Right forelimb (tissue), 1 donor: ENCODE data around the gene MED28.
"Not testable (repeated sequence)": the region's sequence is repeated elsewhere in the genome, so short reads cannot be mapped to it uniquely, and the experiment has no call there.

Source experiments
- DNase-seq: peaks from one replicate; pipeline ENCODE4 v3.0.0-alpha.2; 2018

MED28 gene

DNA sequence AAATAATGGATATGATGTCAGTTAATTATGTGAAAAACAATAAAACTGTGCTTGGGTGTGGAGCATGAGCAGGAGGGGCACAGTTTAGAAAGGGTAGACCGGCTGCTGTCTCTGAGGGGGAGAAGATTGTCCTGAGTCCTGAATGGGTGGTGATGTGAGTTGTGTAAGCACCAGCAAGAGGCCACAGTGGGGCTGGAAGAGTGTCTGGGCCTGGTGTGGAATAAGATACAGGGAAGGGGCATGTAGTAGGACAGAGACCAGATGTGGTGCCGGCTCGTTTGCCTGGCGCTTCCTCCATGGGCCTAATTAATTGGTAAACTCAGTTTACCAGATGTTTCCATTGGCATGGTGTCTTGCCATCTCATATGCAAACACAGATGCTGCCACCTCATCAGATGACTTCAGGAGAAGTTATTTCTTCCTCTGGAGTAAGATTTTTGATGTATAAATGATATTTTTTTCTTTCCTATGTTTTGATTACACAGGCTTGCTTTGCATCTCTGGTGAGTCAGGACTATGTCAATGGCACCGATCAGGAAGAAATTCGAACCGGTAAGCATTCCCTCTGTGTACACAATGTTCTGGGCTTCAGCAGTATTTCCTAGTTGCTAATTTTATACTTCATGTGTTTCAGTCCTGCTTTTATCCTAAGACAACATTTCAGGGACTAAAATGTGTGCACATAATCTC is 5.1 kb downstream of the MED28 start:
- no peak for DNase-seq

- no peak for DNase-seq
These were observed 9.1 kb downstream of the MED28 start for GRCh38 chr4:17623451-17624001.

GRCh38 chr4:17624821-17625220 is 10.4 kb downstream of the MED28 start:
- DNase-seq = no peak

DNA sequence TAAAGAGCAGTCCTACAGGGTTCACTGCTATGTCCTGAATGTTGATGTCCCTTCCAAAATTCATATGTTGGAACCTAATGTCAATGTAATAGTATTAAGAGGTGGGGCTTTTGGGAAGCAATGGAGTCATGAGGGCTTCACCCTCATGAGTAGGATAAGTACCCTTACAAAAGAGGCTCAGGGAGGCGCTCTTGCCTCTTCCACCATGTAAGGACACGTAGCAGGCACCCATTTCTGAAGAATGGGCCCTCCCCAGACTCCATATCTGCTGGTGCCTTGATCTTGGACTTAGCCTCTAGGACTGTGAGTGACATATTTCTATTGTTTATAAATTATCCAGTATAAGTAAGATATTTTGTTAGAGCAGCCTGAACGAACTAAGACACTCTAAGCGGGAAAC is 15.8 kb downstream of the MED28 start:
- no peak for DNase-seq

DNA sequence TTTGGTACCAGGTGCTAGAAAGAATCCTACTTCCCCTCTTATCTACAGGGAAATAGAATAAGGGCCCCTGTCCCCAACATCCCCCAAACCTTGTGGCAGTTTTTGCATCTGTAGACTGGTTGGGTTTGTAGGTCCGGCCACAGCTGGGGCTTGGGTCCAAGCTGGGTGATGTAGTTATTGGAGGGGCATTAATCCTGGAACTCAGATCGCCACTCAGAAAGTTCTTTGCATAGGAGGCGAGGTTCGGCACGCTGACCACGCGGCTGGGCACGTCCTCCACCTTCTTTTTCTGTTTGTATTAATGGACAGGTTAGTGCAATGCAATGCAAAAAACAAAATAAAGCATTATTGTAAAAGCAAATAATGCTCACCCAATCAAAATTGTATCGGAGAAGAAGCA is 19.2 kb downstream of the MED28 start:
- DNase-seq = no peak

- DNase-seq = no peak
These were observed 20.6 kb downstream of the MED28 start for GRCh38 chr4:17635056-17635455.

- no peak for DNase-seq
These were observed 21.9 kb downstream of the MED28 start for GRCh38 chr4:17636341-17636695.

DNA sequence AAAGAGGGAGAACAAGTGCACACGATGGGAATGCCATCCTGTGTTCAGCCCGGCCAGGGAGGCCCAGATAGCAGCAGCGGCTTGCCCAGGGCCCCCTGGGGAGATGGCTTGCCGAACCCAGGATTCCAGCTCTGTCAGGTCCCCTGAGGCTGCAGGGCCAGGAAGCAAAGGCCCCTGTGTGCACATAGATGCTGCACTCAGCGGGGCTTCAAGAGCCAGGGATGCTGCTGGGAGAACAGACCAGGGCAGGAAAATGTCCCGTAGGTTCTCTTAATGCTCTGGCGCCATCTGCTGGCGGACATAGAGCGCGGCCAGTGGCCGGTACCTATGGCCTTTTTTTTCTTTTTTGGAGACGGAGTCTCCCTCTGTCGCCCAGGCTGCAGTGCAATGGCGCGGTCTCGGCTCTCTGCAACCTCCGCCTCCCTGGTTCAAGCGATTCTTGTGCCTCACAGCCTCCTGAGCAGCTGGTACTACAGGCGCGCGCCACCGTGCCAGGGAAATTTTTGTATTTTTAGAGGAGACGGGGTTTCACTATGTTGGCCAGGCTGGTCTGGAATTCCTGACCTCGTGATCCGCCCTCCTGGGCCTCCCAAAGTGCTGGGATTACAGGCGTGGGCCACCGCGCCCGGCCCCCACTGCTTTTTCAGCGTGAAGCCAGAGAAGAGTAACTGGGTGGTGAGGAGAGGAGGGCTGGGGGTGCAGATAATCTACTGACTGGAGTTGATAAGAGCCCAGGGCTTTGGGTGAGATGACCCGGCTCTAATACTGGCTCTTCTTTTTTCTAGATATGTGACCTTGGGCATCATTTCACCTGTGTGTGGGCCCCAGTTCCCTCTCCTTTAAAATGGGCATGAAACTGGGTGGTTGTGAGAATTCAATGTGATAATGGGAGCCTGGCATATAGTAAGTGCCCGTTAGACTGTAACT is 22.5 kb downstream of the MED28 start:
- DNase-seq = peak; percentile 78

DNA sequence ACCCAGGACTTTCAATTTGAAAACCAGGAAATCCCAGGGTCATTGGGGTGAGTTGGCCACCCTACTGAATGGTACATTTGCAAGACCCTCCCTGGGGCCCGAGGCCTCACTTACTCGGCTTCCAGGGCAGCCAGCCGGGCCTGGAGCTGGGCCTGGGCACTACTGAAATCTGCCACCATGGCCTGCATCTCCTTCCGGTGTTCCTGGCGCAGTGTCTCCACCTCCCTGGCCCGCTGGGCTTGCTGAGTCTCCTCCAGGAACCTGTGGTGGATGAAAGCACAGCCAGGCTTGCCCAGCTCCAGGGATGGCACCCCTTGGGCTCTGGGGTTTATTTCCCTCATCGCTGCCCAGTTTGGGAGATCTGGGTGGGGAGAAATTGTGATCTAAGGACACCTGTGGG is 24.7 kb downstream of the MED28 start:
- DNase-seq = no peak

DNA sequence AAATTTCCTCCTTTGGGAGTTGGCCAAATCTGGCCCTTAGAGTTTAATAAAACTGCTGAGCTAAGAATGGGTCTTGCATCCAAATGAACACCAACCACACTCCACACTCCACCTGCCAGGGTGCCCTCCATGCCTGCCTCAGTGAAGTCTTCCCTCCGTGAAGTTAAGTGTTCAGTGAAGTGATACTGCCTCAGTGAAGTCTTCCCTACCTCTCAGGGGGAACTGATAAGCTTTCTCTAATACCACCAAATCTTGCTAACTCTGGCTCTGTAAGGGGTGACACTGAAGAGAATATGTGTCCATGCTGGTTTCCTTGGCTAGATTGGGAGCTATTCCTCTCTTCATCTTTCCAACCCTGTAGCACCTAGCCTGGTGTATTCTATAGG is 27.9 kb downstream of the MED28 start:
- no peak for DNase-seq

DNA sequence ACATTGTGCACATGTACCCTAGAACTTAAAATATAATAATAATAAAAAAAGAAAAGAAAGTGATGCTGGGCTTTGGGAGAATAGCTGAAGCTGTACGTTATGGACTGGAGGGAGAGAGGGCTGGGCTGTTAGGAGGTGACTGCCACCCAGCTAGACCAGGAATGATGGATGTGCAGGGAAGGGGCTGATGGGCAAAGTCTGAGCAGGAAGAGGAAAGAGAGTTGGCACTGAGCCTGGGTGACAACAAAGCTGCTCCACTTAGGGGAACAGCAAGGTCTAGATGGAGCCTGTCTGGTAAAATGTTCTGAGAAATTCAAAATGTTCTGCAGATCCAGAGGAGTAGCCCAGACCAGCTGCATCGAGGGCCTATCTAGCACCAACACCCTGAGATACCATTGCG is 32.3 kb downstream of the MED28 start:
- DNase-seq = no peak

DNA sequence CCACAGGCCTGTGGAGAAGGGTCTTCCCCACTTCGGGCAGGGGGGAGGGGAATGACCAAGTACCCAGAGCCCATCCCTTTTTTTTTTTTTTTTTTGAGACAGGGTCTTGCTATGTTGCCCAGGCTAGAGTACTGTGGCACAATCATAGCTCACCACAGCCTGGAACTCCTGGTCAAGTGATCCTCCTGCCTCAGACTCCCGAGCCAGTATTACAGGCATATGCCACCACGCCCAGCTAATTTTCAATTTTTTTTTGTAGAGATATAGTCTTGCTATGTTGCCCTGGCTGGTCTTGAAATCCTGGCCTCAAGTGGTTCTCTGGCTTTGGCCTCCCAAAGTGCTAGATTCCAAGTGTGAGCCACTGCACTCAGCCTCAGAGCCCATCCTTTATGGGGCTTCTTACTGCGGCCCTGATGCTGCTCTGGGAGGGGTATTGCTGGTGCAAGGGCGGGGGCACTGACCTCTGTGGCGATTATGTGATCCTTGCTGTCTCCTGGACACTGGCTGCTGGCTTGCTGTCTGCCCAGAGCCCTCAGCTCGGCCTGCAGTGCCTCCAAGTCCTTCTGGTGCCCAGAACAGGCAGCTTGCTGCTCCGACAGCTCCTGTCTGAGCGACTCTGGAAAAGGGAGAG is 32.9 kb downstream of the MED28 start:
- DNase-seq = no peak

- no peak for DNase-seq
These were observed 33.5 kb downstream of the MED28 start for GRCh38 chr4:17647927-17648326.

DNA sequence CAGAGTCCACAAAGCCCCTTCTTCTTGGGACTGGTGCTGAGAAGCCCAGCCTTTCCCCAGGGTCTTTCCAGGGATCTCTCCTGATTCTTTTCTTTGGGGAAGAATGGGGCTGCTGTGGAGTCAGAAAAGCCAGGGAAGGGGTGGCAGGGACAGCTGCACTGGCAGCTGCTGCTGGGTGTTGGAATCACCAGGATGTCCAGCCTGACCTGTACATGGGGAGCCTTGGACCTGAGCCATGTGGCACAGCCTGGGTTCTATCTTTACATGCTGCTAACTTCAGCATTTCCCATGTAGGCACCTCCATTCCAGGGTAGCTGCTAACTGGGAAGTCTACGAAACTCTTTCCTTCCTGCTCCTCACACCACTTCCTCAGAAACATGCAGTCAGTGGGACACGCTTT is 36.0 kb downstream of the MED28 start:
- DNase-seq = no peak

GRCh38 chr4:17654701-17655100 is 40.3 kb downstream of the MED28 start:
- no peak for DNase-seq

GRCh38 chr4:17657090-17657489 is 42.6 kb downstream of the MED28 start:
- no peak for DNase-seq

DNA sequence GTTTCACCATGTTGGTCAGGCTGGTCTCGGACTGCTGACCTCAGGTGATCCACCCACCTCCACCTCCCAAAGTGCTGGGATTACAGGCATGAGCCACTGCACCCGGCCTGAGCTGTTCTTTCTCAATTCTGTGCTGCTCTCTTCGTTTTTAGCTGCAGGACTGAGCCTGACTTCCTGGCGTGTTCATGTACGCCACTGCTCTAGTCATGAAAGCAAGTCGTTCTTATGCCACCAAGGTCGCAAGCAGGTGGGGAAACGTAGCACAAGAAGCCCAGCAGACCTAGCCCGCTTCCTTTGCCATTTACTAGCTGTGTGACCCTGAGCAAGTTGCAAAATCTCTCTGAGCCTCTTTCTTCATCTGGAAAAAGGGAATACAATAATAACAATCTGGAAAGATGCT is 43.4 kb downstream of the MED28 start:
- no peak for DNase-seq

GRCh38 chr4:17659196-17659595 is 44.8 kb downstream of the MED28 start:
- DNase-seq = not testable (repeated sequence)

DNA sequence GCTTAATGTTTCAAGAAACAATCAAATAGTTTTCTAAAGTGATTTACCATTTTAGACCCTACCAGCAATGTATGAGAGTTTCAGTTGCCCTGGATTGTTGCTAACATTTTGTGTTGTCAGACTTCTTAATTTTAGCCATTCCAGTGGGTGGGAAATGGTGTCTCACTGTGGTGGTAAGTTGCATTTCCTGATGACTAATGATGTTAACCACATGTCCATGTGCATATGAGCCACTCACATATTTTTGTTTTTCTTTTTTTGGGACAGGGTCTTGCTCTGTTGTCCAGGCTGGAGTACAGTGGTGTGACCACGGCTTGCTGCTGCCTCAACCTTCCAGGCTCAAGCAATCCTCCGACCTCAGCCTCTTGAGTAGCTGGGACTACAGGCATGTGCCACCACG is 48.3 kb downstream of the MED28 start:
- DNase-seq = no peak

- DNase-seq = no peak
These were observed 50.3 kb downstream of the MED28 start for GRCh38 chr4:17664755-17665154.

- no peak for DNase-seq
These were observed 50.9 kb downstream of the MED28 start for GRCh38 chr4:17665346-17665745.

GRCh38 chr4:17665852-17666251 is 51.4 kb downstream of the MED28 start:
- no peak for DNase-seq

DNA sequence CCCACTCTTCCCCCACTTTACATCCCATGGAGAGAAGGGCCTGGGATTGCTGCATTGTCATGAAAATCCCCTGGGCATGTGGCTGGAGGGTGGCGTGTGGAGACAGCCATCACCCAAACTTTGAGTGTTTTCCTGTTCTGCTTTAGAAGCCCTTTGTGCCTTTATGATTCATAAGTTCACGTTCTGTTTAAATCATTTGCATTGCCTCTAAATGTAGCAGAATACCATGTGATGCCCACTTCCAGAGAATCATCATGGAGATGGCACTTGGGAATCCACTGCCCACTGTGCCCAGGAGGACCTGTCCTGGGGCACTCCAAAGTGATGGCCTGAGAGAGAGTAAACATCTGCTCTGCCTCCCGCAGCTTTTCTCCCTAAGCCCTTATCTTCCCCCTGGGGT is 52.8 kb downstream of the MED28 start:
- DNase-seq = no peak
